ENCODE data around the gene SH2D2A.
A peak's percentile ranks its signal among the peaks of the same experiment; 100 is the strongest.
"Not testable (repeated sequence)": the region's sequence is repeated elsewhere in the genome, so short reads cannot be mapped to it uniquely, and the experiment has no call there.

SH2D2A gene

GRCh38 chr1:156768610-156769295 is 47.9 kb downstream of the SH2D2A start:
- DNase-seq (ENCODE audit: low read depth), result no peak

- no peak for DNase-seq (ENCODE audit: low read depth)
These were observed 48.6 kb downstream of the SH2D2A start for GRCh38 chr1:156767879-156768604.

DNA sequence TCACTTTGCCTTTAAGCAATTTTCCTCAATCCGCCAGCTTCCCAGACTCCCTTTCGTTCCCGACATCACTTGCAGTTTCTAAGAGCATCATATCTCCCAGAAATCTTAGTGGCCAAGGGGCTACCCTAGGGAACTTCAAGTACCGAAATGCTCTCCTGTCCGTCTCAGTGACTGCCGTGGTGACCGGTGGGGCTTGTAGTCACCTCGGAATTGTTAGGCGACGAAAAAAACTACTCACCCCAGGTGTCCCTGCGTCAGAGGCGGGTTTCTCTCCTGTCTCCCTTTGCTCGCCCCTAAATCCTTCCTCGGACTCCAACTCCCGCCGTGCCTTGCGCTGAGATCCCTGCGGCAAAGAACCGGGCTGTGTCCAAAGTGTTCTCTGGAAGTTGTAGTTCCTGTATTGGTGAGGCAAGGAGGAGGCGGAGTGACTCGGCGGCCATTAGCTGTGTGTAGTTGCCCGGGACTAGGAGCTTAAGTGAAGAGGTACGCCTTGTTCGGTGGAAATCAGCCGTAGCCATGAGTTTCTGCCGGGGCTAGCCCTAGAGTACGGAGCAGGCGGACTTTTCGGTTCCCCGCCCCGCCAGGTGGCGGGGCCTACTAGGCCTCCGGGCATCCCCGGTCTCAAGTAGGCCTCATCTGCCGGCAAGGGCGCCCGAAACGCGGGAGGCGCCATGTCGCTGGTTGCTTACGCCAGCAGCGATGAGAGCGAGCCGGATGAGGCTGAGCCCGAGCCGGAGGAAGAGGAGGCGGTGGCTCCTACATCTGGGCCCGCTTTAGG is 49.4 kb downstream of the SH2D2A start, which contains the start of gene PRCC:
Gene PRCC (plus strand): TSS at position 435 of the 778 bp plus-strand sequence. CDS start 237 bp downstream, at position 672.
- peak; percentile 99 for DNase-seq (ENCODE audit: low read depth)

DNA sequence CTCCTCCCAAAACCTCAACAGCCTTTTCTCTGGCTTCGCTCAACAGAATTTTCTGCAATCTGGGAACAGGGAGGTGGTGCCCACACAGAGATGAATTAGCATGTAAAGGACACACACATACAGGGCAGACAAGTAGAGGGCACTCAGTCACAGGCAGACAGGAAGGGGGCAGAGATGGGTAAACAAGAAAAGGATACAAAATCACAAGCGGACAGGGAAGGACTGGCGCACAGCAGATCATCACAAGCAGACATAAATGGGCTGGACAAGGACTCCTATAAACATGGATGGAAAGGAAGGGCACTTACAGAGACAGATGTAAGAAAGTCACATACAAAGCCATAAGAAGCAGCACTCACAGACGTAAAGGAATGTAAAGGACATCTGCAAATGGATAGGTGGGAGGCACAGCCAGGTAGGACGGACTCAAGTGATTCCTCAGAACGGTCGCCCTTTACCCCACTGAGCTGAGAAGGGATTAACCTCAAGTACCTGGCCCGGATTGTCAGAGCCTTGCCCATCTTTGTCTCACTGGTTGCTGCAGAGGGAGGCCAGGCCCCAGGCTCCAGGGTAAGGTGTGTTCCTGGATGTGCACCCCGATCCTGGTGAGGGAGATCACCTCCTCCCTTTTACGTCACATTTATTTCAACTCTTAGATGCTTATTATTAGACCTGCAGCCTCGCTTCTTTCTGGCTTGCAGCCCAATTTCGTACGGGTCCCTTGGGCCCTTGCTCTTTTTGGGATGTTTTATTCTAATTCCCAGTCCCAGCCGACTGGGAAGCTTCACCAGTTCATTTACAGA is 50.1 kb downstream of the SH2D2A start:
- DNase-seq (ENCODE audit: low read depth), result no peak

DNA sequence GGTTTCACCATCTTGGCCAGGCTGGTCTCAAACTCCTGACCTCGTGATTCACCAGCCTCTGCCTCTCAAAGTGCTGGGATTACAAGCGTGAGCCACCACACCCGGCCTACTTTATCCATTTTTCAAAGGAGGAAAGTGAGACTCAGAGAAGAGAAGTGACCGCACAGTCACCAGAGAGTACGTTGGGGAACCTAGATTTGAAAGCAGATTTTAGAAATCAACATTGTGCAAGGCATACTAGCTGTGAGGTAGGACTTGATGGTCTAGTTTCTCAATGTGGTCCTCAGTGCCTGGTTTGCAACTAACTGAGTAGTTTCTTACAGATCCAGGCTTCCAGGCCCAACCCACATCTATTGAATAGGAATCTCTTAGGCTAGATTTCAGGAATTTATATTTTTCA is 51.0 kb downstream of the SH2D2A start:
- no peak for DNase-seq (ENCODE audit: low read depth)

- DNase-seq (ENCODE audit: low read depth), result not testable (repeated sequence)
These were observed 51.5 kb downstream of the SH2D2A start for GRCh38 chr1:156765136-156765535.

DNA sequence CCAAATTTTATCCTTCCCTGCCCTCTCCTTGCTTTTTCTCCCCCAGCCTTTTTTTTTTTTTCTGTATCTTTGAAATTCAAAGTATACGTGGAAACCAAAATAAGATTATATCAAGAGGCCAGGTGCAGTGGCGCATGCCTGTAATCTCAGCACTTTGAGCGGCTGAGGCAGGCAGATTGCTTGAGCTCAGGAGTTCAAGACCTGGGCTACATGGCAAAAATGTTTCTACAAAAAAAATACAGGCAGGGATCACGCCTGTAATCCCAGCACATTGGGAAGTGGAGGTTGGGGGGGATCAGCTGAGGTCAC is 55.9 kb downstream of the SH2D2A start:
- DNase-seq (ENCODE audit: low read depth), result no peak

DNA sequence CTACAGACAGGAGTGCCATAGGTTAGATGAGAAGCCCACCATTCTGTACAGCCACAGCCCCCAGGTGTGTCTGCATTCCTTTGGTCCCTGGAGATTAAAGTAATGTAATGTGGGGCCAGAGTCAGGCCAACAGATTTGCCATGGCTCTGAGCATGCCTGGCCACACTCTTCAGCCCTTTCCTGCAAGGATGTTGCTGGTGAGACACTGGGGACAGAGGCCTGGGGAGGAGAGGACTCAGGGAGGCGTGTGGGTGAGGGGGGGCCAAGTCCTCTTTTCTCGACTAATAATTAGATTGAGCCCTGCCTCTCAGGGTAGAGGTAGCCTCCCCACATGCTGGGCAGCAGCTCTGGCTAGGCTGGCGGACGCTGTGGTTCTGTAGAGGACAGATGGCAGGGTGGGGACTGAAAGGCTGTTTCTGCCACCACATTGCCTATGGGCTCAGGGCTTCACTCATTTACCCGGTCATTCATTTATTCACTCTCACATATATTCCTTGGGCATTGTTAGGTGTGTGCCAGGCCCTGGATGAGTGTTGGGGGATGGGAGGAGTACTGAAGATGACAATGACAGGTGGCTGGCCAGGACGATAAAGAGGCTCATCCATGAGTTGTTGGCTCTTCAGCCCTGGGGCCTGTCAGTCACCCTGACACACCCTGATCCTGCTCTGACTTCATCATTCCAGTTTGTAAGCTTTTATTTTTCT is 56.4 kb downstream of the SH2D2A start:
- no peak for DNase-seq (ENCODE audit: low read depth)

GRCh38 chr1:156757572-156758253 is 58.9 kb downstream of the SH2D2A start:
- DNase-seq (ENCODE audit: low read depth), result not testable (repeated sequence)

DNA sequence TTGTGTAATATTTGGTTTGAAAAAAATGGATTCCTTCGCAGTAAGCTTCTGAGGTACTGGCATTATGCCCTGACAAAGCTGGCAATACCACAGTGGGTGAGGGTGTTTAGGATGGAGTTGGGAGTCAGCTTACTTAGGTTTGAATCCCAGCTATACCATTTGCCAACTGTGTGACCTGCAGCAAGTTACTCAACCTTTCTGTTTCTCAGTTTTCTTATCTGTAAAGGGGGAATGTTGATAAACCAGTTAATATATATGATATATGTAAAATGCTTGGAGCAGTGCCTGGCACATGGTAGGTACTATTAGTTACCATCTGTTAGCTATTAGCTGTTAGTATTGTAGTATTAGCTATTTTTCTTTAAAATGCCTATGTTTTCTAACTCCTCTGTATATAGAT is 60.3 kb downstream of the SH2D2A start:
- DNase-seq (ENCODE audit: low read depth), result no peak
